ENCODE results near the gene MTTP. TPM values are rescaled to one million over a fixed set of nuclear protein-coding genes. Genes with fewer than 3 reads are reported as not detected.

The MTTP gene
- polyA plus RNA-seq, 1 donor (not counting 4 experiments of a cell fraction or from before 2014, with no cell fraction given): 0.05 TPM

DNA sequence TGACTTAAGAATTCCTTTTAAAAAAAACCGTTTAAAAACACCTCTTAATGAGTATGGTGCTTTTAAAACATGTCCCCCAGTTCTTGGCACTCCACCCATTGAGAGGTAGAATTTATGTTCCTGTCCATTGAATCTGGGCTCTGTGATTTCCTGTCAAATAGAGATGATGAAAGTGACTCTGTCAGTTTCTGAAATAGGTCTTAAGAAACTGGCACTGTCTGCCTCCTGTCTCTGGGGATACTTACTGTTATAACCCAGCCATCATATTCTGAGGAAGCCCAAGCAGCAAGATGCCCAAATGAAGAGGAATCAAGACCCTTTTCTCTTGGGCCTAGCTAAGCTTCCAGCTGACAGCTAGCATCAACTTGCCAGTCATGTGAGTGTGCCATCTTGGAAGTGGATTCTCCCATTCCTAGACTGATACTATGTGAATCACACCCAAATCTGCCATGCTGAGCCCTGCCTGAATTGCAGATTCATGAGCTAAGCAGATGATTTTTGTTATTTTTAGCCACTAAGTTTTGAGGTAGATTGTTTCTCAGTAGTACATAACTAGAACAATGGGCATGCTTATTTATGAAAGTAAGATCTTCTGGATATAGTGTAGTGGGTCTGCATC lies 60.2 kb downstream of the MTTP start:
- dilution Hi-C loops (cut with MboI; ENCODE audit: extremely low pct_ligation_motif_present, low sequenced_read_pairs): no loop called here
- Histone ChIP-seq H3K4me2 (ENCODE audit: control insufficient read depth, extremely low read depth, insufficient read depth, low read depth, low read length) (no peak overlapping the region), H3K9me1 (ENCODE audit: control insufficient read depth, extremely low read depth, insufficient read depth, low read length) (no peaks in the 10 kb centered on the region), H3K4me3 (ENCODE audit: control insufficient read depth in 2 of 3, extremely low read depth in 1 of 3, insufficient read depth in 2 of 3, low read depth in 1 of 3, low read length in 3 of 3) (no peak overlapping the region), H3K27me3 (ENCODE audit: control insufficient read depth, extremely low read depth, insufficient read depth, low read length) (no peaks in the 10 kb centered on the region), H3K27ac (ENCODE audit: control insufficient read depth, insufficient read depth, low read length) (no peak overlapping the region), H3K79me2 (ENCODE audit: control insufficient read depth, insufficient read depth, low read length) (no peaks in the 10 kb centered on the region), H3K9me3 (ENCODE audit: control insufficient read depth, low read depth, low read length) (no peaks in the 10 kb centered on the region), H3K36me3 (ENCODE audit: control insufficient read depth in 2 of 2, extremely low read depth in 1 of 2, insufficient read depth in 2 of 2, low read length in 2 of 2) (no peaks in the 10 kb centered on the region), H3K4me1 (ENCODE audit: control insufficient read depth, extremely low read depth, insufficient read depth, low read length) (peaks cover 20% of the 10 kb centered on the region), H2AFZ (ENCODE audit: control insufficient read depth, low read length) (peak overlapping the region; percentile 36), H3K9ac (ENCODE audit: control insufficient read depth, extremely low read depth, insufficient read depth, low read length) (no peak overlapping the region), H4K20me1 (ENCODE audit: control insufficient read depth, extremely low read depth, insufficient read depth, low read length) (no peaks in the 10 kb centered on the region)
- peak; percentile 57 for FAIRE-seq
- no peak for TF ChIP-seq EZH2 (IDR thresholded peaks at IDR 0.05; ENCODE audit: low read length)
- TF ChIP-seq, protein P1, sequence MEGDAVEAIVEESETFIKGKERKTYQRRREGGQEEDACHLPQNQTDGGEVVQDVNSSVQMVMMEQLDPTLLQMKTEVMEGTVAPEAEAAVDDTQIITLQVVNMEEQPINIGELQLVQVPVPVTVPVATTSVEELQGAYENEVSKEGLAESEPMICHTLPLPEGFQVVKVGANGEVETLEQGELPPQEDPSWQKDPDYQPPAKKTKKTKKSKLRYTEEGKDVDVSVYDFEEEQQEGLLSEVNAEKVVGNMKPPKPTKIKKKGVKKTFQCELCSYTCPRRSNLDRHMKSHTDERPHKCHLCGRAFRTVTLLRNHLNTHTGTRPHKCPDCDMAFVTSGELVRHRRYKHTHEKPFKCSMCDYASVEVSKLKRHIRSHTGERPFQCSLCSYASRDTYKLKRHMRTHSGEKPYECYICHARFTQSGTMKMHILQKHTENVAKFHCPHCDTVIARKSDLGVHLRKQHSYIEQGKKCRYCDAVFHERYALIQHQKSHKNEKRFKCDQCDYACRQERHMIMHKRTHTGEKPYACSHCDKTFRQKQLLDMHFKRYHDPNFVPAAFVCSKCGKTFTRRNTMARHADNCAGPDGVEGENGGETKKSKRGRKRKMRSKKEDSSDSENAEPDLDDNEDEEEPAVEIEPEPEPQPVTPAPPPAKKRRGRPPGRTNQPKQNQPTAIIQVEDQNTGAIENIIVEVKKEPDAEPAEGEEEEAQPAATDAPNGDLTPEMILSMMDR (optimal IDR thresholded peaks at IDR 0.05 in 1 of 3, IDR thresholded peaks at IDR 0.05 in 1 of 3, conservative IDR thresholded peaks at IDR 0.05 in 1 of 3; ENCODE audit: extremely low read depth in 1 of 3, insufficient read depth in 2 of 3, low read length in 3 of 3): no peak
- DNase-seq (ENCODE audit: low read depth, low spot score): no peak

DNA sequence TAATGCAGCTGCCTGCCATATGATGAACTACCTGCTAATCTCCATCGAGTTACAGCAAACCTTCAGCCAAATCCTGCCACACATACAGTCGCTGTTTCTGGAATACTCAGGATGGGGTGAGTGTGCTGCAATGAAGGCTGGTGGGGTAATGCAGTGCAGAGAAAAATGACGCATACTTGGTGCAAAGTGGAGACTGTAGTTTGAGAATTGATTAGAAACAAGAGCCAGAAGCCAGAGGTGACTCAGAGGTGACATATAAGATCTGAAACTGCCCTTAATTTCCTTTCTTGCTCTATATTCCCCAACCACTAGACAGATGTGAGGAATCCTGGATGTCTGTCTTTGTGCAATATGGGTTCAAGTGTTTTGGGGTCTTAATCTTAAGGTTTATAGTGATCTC lies 61.0 kb downstream of the MTTP start:
- no peaks in the 10 kb centered on the region for H3K27me3 ChIP-seq (ENCODE audit: control insufficient read depth, extremely low read depth, insufficient read depth, low read length)
- H3K4me1 ChIP-seq (ENCODE audit: control insufficient read depth, extremely low read depth, insufficient read depth, low read length): peaks cover 15% of the 10 kb centered on the region
- H3K27ac ChIP-seq (ENCODE audit: control insufficient read depth, insufficient read depth, low read length): no peak overlapping the region
- DNase-seq (ENCODE audit: low read depth, low spot score): no peak
- no peaks in the 10 kb centered on the region for H4K20me1 ChIP-seq (ENCODE audit: control insufficient read depth, extremely low read depth, insufficient read depth, low read length)
- H3K9me1 ChIP-seq (ENCODE audit: control insufficient read depth, extremely low read depth, insufficient read depth, low read length): no peaks in the 10 kb centered on the region
- no peak overlapping the region for H3K4me3 ChIP-seq (ENCODE audit: control insufficient read depth in 2 of 3, extremely low read depth in 1 of 3, insufficient read depth in 2 of 3, low read depth in 1 of 3, low read length in 3 of 3)
- no peaks in the 10 kb centered on the region for H3K36me3 ChIP-seq (ENCODE audit: control insufficient read depth in 2 of 2, extremely low read depth in 1 of 2, insufficient read depth in 2 of 2, low read length in 2 of 2)
- no peak overlapping the region for H3K4me2 ChIP-seq (ENCODE audit: control insufficient read depth, extremely low read depth, insufficient read depth, low read depth, low read length)
- TF ChIP-seq, protein P1 (optimal IDR thresholded peaks at IDR 0.05 in 1 of 3, IDR thresholded peaks at IDR 0.05 in 1 of 3, conservative IDR thresholded peaks at IDR 0.05 in 1 of 3; ENCODE audit: extremely low read depth in 1 of 3, insufficient read depth in 2 of 3, low read length in 3 of 3): no peak
- no peak for TF ChIP-seq EZH2 (IDR thresholded peaks at IDR 0.05; ENCODE audit: low read length)
- H3K79me2 ChIP-seq (ENCODE audit: control insufficient read depth, insufficient read depth, low read length): no peaks in the 10 kb centered on the region
- no peak for FAIRE-seq
- dilution Hi-C loops (cut with MboI; ENCODE audit: extremely low pct_ligation_motif_present, low sequenced_read_pairs): no loop called here
- no peaks in the 10 kb centered on the region for H3K9me3 ChIP-seq (ENCODE audit: control insufficient read depth, low read depth, low read length)
- H3K9ac ChIP-seq (ENCODE audit: control insufficient read depth, extremely low read depth, insufficient read depth, low read length): no peak overlapping the region
- H2AFZ ChIP-seq (ENCODE audit: control insufficient read depth, low read length): no peak overlapping the region

Data from keratinocyte (primary cell).